H1 (cell line): ENCODE data around the gene RPL32.

Experiments used
- CREB1 ChIP-seq: IDR thresholded peaks from 2 replicates; pipeline ENCODE4 v1.6.1; 2012; ENCODE audit warnings: inconsistent platforms
- EGR1 ChIP-seq: IDR thresholded peaks from 2 replicates; pipeline ENCODE4 v1.6.1; 2011; ENCODE audit warnings: low read depth, low read length, borderline replicate concordance
- EZH2 ChIP-seq: fragments of 200-600 bp; sonication (generic); IDR thresholded peaks from 2 replicates; pipeline ENCODE4 v1.7.1; 2012; ENCODE audit warnings: low read depth, mild to moderate bottlenecking, moderate library complexity, low read length, inconsistent platforms; ENCODE audit not compliant: severe bottlenecking
- NANOG ChIP-seq: IDR thresholded peaks from 2 replicates; pipeline ENCODE4 v1.6.1; 2011; ENCODE audit warnings: low read length, low read depth, mild to moderate bottlenecking, inconsistent platforms; ENCODE audit not compliant: insufficient read depth, poor library complexity, severe bottlenecking
- PHF8 ChIP-seq: fragments of 200-600 bp; sonication (generic); conservative IDR thresholded peaks from 2 replicates; pipeline ENCODE4 v1.7.1; 2012; ENCODE audit warnings: low read depth, mild to moderate bottlenecking, inconsistent platforms, low read length, moderate library complexity
- POLR2A ChIP-seq, 2 experiments: IDR thresholded peaks; 1 replicate in 1 of 2; 2 replicates in 1 of 2; pipeline ENCODE4 v1.6.1; 2011; ENCODE audit warnings: low read depth in 2 of 2, low read length in 2 of 2, mild to moderate bottlenecking in 2 of 2; ENCODE audit errors: control extremely low read depth in 1 of 2
- SRF ChIP-seq: IDR thresholded peaks from 2 replicates; pipeline ENCODE4 v1.6.1; 2011; ENCODE audit warnings: mild to moderate bottlenecking, low read depth, low read length, moderate library complexity
- TAF1 ChIP-seq: IDR thresholded peaks from 2 replicates; pipeline ENCODE4 v1.6.1; 2011; ENCODE audit warnings: mild to moderate bottlenecking, low read depth, low read length
- TAF7 ChIP-seq: optimal IDR thresholded peaks from 2 replicates; pipeline ENCODE3; 2011; ENCODE audit warnings: low read depth, mild to moderate bottlenecking, inconsistent platforms, low read length, moderate library complexity, borderline replicate concordance
- TEAD4 ChIP-seq: IDR thresholded peaks from 2 replicates; pipeline ENCODE4 v1.6.1; 2012; ENCODE audit warnings: low read depth, low read length, inconsistent platforms, mixed read lengths
- TF ChIP-seq, protein P1 (sequence below): IDR thresholded peaks from 2 replicates; pipeline ENCODE4 v1.6.1; 2011; ENCODE audit warnings: low read depth, mild to moderate bottlenecking, low read length; ENCODE audit not compliant: insufficient read depth
- TF ChIP-seq, protein P2 (sequence below), 3 experiments: IDR thresholded peaks; 1 replicate in 2 of 3; 2 replicates in 1 of 3; pipeline versions ENCODE4 v1.5.1 to v1.6.1; 2011; ENCODE audit warnings: low read length in 3 of 3, mild to moderate bottlenecking in 3 of 3, inconsistent platforms in 2 of 3, low read depth in 1 of 3, moderate library complexity in 1 of 3; ENCODE audit not compliant: insufficient read depth in 1 of 3; ENCODE audit errors: control extremely low read depth in 1 of 3

DNA sequence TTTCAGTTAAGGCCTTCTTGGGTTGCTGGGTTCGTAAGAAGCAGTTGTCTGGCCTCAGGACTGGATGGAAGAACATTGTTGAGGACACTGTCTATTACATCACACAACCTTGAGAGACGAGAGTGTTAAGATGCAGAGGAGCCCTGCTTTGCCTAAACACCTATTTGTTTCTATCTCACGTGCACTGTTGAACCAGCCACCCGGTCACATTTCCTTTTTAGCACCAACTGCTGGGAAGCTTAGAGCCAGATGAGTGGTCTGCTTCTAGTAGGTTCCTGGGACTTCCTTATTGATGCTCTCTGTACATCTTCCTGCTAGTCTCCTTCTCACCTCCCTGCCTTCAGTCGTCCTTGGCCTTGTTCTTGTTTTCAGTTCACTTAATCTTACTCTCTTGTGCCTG is 22.6 kb downstream of the RPL32 start:
- TF ChIP-seq, protein P1, sequence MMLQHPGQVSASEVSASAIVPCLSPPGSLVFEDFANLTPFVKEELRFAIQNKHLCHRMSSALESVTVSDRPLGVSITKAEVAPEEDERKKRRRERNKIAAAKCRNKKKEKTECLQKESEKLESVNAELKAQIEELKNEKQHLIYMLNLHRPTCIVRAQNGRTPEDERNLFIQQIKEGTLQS = no peak
- TF ChIP-seq SRF (no peak), EZH2 (no peak), CREB1 (no peak), NANOG (no peak), TAF7 (no peak), POLR2A (IDR thresholded peaks at IDR 0.05; ENCODE audit: control extremely low read depth in 1 of 2, low read depth in 2 of 2, low read length in 2 of 2) (no peak), EGR1 (no peak), TEAD4 (no peak), TAF1 (no peak), PHF8 (no peak)
- TF ChIP-seq, protein P2, sequence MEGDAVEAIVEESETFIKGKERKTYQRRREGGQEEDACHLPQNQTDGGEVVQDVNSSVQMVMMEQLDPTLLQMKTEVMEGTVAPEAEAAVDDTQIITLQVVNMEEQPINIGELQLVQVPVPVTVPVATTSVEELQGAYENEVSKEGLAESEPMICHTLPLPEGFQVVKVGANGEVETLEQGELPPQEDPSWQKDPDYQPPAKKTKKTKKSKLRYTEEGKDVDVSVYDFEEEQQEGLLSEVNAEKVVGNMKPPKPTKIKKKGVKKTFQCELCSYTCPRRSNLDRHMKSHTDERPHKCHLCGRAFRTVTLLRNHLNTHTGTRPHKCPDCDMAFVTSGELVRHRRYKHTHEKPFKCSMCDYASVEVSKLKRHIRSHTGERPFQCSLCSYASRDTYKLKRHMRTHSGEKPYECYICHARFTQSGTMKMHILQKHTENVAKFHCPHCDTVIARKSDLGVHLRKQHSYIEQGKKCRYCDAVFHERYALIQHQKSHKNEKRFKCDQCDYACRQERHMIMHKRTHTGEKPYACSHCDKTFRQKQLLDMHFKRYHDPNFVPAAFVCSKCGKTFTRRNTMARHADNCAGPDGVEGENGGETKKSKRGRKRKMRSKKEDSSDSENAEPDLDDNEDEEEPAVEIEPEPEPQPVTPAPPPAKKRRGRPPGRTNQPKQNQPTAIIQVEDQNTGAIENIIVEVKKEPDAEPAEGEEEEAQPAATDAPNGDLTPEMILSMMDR (IDR thresholded peaks at IDR 0.05; ENCODE audit: control extremely low read depth in 1 of 3, insufficient read depth in 1 of 3, low read depth in 1 of 3, low read length in 3 of 3) = no peak
